ENCODE measurements around the gene BLOC1S1.
"Not testable (repeated sequence)": the region's sequence is repeated elsewhere in the genome, so short reads cannot be mapped to it uniquely, and the experiment has no call there.

Gene BLOC1S1

DNA sequence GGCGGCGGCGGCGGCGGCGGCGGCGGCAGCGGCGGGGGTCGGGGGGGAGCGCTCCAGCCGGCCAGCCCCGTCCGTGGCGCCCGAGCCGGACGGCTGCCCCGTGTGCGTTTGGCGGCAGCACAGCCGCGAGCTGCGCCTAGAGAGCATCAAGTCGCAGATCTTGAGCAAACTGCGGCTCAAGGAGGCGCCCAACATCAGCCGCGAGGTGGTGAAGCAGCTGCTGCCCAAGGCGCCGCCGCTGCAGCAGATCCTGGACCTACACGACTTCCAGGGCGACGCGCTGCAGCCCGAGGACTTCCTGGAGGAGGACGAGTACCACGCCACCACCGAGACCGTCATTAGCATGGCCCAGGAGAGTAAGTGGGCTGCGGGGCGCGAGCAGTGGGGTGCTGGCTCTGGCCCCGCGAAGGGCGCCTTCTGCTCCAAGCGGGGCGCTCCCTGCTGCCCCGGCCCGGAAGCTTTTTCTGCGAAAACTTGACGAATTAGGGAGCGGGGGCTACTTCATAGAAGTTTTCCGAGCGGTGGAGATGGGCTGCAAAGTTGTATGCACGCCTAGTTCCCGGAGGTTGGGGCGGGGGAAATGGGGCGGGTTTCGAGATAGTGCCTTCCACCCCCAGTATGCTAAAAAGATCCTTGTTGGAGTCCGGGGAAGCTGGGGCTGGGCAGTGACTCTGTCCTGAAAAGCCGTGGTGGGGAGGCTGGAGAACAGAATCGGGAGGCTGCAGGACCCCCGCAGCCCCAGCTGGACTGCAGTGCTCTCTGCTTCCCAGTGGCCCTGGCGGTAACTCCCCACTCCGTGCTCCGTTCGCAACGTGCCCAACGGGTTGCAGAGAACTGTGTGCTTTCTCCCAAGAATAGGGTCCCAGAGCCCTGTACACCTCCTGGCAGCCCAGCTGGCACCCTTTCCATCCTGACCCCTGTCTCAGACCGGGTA is 27.8 kb downstream of the BLOC1S1 start:
- Histone ChIP-seq H3K27me3 (ENCODE audit: low read depth) (no peaks in the 10 kb centered on the region), H3K36me3 (replicated peaks) (peaks cover 6% of the 10 kb centered on the region), H3K4me1 (peaks cover 22% of the 10 kb centered on the region), H3K4me3 (peak overlapping the region; percentile 77), H3K9me3 (no peaks in the 10 kb centered on the region)
- in situ Hi-C loops (cut with MboI; ENCODE audit: low sequenced_read_pairs), result no loop called here
- peak; percentile 50 to 69 for DNase-seq (ENCODE audit: low spot score in 2 of 2)

DNA sequence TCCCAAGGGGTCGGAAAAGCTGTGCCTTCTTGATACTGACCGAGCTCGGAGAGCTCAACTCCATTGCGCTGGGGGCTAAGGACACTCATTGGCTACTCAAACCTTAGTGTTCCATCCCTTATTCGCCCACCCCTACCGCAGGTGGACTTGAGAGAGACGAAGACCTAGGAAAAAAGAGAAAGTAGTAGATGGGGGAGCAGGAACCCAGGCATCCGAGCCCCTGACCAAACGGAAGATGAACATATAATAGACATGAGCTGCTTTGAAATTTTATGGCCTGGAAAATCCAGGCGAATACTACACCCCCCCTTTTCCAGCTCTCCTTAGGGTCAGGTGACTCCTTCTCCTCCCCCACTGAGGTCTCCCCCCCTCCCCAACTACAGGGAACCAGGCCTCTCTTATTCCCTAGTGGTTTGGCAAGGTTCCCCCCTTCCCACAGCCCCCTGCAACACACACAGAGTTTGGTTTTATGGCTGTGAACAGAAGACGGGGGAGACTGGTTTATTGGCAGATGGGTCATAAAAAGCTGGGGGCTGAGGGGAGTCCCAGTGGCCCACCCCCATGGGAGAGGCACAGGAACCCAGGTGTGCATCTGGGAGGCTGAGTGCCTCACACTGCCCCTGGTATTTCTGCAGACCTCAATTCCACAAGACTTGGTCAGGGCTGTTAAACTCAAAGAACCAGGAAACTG is 28.6 kb downstream of the BLOC1S1 start:
- Histone ChIP-seq H3K4me3 (peak overlapping the region; percentile 77), H3K27me3 (ENCODE audit: low read depth) (no peaks in the 10 kb centered on the region), H3K4me1 (peaks cover 22% of the 10 kb centered on the region), H3K9me3 (no peaks in the 10 kb centered on the region), H3K36me3 (replicated peaks) (peaks cover 9% of the 10 kb centered on the region)
- no peak for DNase-seq (ENCODE audit: low spot score in 2 of 2)
- in situ Hi-C loops (cut with MboI; ENCODE audit: low sequenced_read_pairs), result no loop called here

DNA sequence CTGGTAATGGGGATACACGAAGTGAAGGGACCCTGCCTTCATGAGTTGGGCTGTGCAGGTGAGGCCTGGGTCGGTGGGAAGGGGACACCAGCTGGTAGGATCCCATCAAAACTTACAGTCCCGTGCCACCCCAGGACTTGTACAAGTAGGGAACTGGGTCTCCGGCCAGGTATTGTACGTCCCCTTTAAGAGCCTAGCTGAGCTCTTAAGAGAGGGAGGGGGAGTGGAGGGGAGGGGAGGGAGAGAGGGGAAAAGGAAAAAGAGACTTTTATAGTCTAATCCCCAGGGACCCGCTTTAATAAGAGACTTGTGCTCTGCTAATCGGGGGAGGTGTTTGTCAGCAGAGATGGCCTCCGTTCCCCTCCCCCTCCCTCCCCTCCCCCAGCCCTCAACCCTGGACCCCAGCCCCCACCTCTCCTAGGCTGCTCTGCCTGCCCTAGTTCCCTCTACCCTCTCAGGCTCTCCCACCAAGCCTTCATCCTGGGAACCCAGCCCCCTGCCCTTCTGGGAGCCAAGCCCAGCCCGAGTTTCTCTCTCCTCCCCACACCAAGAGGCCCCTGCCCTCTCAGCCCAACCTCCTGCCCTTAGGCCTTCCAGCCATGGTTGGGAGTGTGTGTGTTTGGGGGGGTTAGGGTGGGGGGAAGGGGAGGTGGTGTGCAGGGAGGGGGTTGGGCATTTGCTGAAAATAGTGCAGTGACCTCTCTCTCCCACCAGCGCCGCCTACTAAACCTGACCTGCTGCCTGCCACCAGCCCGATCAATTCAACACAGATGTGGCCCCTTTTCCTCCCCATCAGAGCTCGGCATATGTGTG is 29.7 kb downstream of the BLOC1S1 start:
- Histone ChIP-seq H3K27me3 (ENCODE audit: low read depth) (no peaks in the 10 kb centered on the region), H3K36me3 (replicated peaks) (peaks cover 18% of the 10 kb centered on the region), H3K4me3 (peak overlapping the region; percentile 77), H3K9me3 (no peaks in the 10 kb centered on the region), H3K4me1 (peaks cover 22% of the 10 kb centered on the region)
- DNase-seq (ENCODE audit: low spot score in 2 of 2), result peak; percentile 92 to 99
- in situ Hi-C loops (cut with MboI; ENCODE audit: low sequenced_read_pairs), result no loop called here

DNA sequence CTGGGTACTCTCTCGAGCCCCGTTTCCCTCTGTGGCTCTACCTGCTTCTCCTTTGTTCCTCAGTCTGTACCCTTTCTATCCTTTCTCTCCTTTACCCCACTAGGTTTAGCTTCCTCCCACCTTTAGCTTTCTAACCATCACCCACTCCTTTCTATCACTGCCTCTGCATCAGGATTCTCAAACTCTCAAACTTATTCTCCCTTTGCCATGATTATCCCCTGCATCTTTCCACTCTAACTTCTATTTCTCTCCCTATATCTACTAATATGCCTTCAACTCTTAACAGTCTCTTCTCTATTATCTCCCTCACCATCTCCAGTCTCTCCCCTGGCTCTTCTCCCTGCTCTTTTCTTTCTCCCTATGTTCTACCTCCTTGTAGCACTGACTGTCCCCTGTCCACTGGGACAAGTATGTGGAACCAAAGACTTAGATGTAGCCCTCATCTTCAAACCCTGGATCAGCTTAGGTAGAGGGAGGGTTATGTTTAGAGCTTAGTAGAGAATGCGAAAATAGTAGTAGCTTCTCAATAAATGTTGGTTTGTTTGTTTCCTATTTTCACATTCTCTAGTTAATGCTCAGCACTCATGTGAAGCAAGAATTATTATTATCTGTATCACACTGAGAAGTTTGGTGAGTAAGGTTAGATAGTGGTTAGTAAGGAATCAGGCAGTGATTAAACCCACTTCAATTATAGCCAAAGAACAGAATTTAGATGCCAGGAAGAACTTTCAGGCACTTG is 30.5 kb downstream of the BLOC1S1 start:
- Histone ChIP-seq H3K36me3 (replicated peaks) (peaks cover 26% of the 10 kb centered on the region), H3K4me1 (peaks cover 22% of the 10 kb centered on the region), H3K9me3 (no peaks in the 10 kb centered on the region), H3K27me3 (ENCODE audit: low read depth) (no peaks in the 10 kb centered on the region), H3K4me3 (peak overlapping the region; percentile 23)
- no peak for DNase-seq (ENCODE audit: low spot score in 2 of 2)
- in situ Hi-C loops (cut with MboI; ENCODE audit: low sequenced_read_pairs), result no loop called here

DNA sequence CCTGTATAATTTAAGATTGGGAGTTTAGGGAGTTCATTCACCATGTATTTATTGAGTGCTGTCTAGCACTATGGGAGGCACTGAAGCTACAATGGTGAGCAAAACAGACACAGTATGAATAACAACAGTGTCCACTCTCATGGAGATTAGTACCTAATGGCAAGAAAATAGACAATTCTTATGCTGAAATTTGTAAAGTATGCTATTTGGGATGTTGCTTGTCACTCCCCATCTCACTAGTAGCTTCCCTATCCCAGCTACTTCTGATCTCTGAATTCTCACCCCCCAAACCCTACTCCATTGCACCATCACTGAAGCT is 31.0 kb downstream of the BLOC1S1 start:
- peak in 1 of 2 experiments; percentile 84 for DNase-seq (ENCODE audit: low spot score in 2 of 2)
- Histone ChIP-seq H3K36me3 (replicated peaks) (peaks cover 31% of the 10 kb centered on the region), H3K4me1 (peaks cover 22% of the 10 kb centered on the region), H3K27me3 (ENCODE audit: low read depth) (no peaks in the 10 kb centered on the region), H3K4me3 (no peak overlapping the region), H3K9me3 (no peaks in the 10 kb centered on the region)
- in situ Hi-C loops (cut with MboI; ENCODE audit: low sequenced_read_pairs), result no loop called here

DNA sequence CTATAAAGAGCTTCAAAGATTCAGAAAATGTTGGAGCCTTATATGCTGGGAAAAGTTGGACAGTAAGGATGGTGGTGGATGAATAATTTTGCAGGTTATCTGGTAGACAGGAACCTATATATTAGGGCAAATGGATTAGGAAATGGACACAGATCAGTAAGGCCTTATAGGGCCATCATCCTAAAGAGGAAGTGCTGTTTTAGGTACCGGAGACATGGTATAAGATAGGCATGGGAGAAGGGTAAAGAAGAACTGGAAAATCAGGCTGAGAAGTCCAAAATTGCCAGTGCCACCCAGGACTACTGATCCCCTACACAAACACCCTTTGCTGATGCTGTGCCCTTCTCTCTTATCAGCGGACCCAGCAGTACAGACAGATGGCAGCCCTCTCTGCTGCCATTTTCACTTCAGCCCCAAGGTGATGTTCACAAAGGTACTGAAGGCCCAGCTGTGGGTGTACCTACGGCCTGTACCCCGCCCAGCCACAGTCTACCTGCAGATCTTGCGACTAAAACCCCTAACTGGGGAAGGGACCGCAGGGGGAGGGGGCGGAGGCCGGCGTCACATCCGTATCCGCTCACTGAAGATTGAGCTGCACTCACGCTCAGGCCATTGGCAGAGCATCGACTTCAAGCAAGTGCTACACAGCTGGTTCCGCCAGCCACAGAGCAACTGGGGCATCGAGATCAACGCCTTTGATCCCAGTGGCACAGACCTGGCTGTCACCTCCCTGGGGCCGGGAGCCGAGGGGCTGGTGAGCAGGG is 32.6 kb downstream of the BLOC1S1 start:
- in situ Hi-C loops (cut with MboI; ENCODE audit: low sequenced_read_pairs), result no loop called here
- H3K36me3 ChIP-seq (replicated peaks), result peaks cover 46% of the 10 kb centered on the region

DNA sequence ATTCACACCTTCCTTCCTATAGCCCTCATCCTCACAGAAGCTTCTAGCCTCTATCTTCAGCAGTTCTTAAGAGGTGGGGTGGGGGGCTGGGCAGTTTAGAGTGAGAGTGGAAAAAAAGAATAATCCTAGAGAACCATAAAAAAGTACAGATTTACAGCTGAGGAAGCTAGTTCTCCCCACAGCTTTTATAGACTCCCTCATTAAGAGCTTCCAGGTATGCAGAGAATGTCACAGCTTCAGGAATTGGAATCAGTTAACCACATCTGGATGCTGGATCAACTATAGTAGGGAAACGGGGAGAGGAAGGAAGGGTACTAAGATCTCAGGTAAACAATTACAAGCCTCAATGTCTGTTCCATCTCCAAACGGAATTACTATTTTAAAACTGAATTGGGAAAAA is 39.4 kb downstream of the BLOC1S1 start:
- Histone ChIP-seq H3K4me3 (no peak overlapping the region), H3K36me3 (replicated peaks) (peaks cover 75% of the 10 kb centered on the region), H3K4me1 (no peaks in the 10 kb centered on the region; the same call in 1 of the 2 replicates), H3K27me3 (ENCODE audit: low read depth) (no peaks in the 10 kb centered on the region), H3K9me3 (no peaks in the 10 kb centered on the region)
- no peak for DNase-seq (ENCODE audit: low spot score in 2 of 2)
- in situ Hi-C loops (cut with MboI; ENCODE audit: low sequenced_read_pairs), result no loop called here

More for the DNA sequence above, 32.6 kb downstream of the BLOC1S1 start:
- Histone ChIP-seq H3K9me3 (no peaks in the 10 kb centered on the region), H3K4me3 (no peak overlapping the region), H3K4me1 (peaks cover 18% of the 10 kb centered on the region), H3K27me3 (ENCODE audit: low read depth) (no peaks in the 10 kb centered on the region)
- DNase-seq (ENCODE audit: low spot score in 2 of 2), result no peak

DNA sequence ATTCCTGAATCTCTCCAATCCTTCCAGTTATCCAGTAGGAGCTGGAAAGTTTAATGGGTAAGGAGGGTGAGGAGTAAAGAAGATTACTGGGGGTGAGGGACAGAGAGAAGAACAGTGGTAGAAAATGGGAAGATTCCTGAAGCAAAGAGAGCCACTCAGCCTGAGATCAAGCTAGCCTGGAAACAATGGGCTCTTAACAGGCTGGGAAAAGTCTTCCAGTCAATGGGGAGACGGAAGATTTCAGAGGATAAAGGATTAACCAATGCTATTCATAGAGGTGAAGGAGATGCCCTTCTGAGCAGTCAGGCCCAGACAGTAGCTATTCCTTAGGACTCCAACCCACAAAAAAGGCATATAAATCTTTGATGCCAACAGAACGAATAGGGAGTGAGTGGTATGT is 41.9 kb downstream of the BLOC1S1 start:
- Histone ChIP-seq H3K9me3 (no peaks in the 10 kb centered on the region), H3K27me3 (ENCODE audit: low read depth) (no peaks in the 10 kb centered on the region), H3K36me3 (replicated peaks) (peaks cover 58% of the 10 kb centered on the region), H3K4me1 (no peaks in the 10 kb centered on the region; the same call in 1 of the 2 replicates), H3K4me3 (no peak overlapping the region)
- in situ Hi-C loops (cut with MboI; ENCODE audit: low sequenced_read_pairs), result no loop called here
- DNase-seq (ENCODE audit: low spot score in 2 of 2), result no peak

DNA sequence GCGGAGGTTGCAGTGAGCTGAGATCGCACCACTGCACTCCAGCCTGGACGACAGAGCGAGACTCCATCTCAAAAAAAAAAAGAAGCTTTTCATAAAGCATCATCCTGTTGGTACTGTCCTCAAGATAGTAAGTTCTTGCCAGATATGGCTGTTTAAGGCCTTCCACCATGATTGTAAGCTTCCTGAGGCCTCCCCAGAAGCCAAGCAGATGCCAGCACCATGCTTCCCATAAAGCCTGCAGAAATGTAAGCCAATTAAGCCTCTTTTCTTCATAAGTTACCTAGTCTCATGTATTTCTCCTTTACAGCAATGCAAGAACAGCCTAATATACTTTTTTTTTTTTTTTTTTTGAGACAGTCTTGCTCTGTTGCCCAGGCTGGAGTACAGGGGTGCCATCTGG is 42.7 kb downstream of the BLOC1S1 start:
- H3K4me1 ChIP-seq; H3K4me3 ChIP-seq; H3K27me3 ChIP-seq (ENCODE audit: low read depth); in situ Hi-C loops (cut with MboI; ENCODE audit: low sequenced_read_pairs); H3K9me3 ChIP-seq; DNase-seq (ENCODE audit: low spot score in 2 of 2): not testable (repeated sequence)
- peaks cover 55% of the 10 kb centered on the region for H3K36me3 ChIP-seq (replicated peaks)

DNA sequence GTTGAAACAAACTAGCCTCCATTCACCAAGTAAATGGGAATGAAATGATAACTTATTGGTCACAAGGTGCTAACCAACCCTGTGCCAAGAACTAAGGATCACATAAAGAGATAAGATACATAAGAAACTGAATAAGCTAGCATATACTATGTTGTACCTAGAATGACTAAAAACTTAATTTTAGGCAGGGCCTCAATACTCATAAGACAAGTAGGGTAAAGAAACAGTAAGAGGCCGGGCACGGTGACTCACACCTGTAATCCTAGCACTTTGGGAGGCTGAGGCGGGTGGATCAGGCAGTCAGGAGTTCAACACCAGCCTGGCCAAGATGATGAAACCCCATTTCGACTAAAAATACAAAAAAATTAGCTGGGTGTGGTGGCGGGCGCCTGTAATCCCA is 44.8 kb downstream of the BLOC1S1 start:
- no peaks in the 10 kb centered on the region for H3K4me1 ChIP-seq
- no peaks in the 10 kb centered on the region for H3K9me3 ChIP-seq
- peaks cover 54% of the 10 kb centered on the region for H3K36me3 ChIP-seq (replicated peaks)
- no peaks in the 10 kb centered on the region for H3K27me3 ChIP-seq (ENCODE audit: low read depth)
- no peak overlapping the region for H3K4me3 ChIP-seq
- no peak for DNase-seq (ENCODE audit: low spot score in 2 of 2)
- in situ Hi-C loops (cut with MboI; ENCODE audit: low sequenced_read_pairs), result no loop called here

DNA sequence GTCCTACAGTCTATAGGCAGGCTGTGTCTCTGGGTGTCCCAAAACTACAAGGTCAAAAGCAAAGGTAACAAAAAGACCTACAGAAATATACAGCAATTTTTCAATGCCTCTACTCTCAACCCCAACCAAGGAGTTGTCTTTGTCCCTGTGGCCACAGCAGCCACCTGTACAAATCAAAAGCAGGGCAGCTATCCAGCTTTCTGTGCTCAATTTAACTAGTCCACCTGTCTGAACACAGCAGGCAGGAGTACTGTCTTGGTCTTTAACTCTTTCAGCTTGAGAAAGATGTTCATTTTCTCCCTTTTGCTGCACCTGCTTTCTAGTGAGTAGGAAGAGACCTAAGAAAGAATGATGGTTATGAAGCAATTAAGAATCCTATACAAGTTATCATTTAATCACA is 46.8 kb downstream of the BLOC1S1 start:
- Histone ChIP-seq H3K36me3 (replicated peaks) (peaks cover 35% of the 10 kb centered on the region), H3K9me3 (no peaks in the 10 kb centered on the region), H3K27me3 (ENCODE audit: low read depth) (no peaks in the 10 kb centered on the region), H3K4me3 (no peak overlapping the region), H3K4me1 (no peaks in the 10 kb centered on the region)
- no peak for DNase-seq (ENCODE audit: low spot score in 2 of 2)
- in situ Hi-C loops (cut with MboI; ENCODE audit: low sequenced_read_pairs), result no loop called here

DNA sequence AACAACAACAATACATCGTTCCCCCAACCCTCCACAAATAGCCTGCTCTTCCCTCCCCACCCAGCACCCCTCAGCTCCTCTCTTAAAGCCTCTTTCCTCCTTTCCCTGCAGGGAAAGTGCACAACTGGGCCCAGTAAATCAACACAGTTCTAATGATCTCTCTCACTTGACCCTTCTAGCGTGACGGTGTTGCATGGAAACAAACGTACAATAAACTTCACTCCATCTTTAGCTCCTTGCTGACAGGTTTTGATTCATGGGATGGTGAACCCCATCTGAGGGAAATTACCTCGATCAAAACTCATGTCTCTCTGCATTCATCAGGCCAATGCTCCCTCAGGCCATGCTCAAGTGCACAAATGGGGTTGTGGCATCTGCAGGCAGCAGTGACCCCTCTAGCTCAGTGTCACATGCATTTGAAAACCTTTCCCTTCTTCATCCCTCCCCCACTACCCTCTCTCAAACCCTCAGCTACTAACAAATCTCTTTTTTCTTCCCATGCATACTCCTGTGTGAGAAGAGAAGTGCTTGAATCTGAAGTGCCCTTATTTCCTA is 50.0 kb downstream of the BLOC1S1 start:
- no peaks in the 10 kb centered on the region for H3K27me3 ChIP-seq (ENCODE audit: low read depth)
- in situ Hi-C loops (cut with MboI; ENCODE audit: low sequenced_read_pairs), result no loop called here
- H3K9me3 ChIP-seq, result no peaks in the 10 kb centered on the region
- no peaks in the 10 kb centered on the region for H3K4me1 ChIP-seq
- no peak overlapping the region for H3K4me3 ChIP-seq
- DNase-seq (ENCODE audit: low spot score in 2 of 2), result no peak
- peaks cover 28% of the 10 kb centered on the region for H3K36me3 ChIP-seq (replicated peaks)
